Measurements from ENCODE around the gene TUFT1. TPM values are rescaled to one million over a fixed set of nuclear protein-coding genes. Genes with fewer than 3 reads are reported as not detected.

TUFT1 gene
- total RNA-seq, 1 experiment from 2014 or later, result 34.9 TPM

DNA sequence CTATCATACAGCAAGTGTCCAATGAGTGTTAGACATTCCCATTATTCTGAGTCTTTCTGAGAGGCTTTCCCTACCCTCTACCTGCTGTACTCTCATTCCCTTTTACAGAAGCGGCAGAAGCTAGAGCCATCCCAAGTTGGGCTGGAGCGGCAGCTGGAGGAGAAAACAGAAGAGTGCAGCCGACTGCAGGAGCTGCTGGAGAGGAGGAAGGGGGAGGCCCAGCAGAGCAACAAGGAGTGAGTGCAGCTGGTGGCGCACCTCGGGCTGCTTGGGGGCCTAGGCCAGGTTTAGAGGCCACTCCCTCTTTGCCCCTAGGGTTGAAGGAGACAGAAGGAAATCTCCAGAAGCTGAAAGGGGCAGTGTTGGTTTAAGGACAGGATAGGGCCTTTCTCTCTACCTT lies 16.8 kb upstream of the TUFT1 start:
- no peak overlapping the region for H3K27ac Mint-ChIP-seq (ENCODE audit: unreplicated experiment)
- H3K4me1 Mint-ChIP-seq (ENCODE audit: low read depth, unreplicated experiment), result peaks cover 16% of the 10 kb centered on the region
- no peak overlapping the region for H3K4me3 ChIP-seq (ENCODE audit: low read depth, low read length)
- ChIA-PET POLR2A (no interaction called here), CTCF (no interaction called here)
- H3K36me3 ChIP-seq (ENCODE audit: control insufficient read depth, insufficient read depth, low read length), result peaks cover 13% of the 10 kb centered on the region
- H3K4me3 Mint-ChIP-seq (ENCODE audit: unreplicated experiment), result no peak overlapping the region
- intact Hi-C loops (cut with micrococcal nuclease; ENCODE audit: unreplicated experiment), result no loop called here
- no peak for DNase-seq
- TF ChIP-seq CTCF (IDR thresholded peaks at IDR 0.05; ENCODE audit: insufficient read depth in 1 of 2, low read depth in 1 of 2, low read length in 1 of 2, severe bottlenecking in 1 of 2, unreplicated experiment in 1 of 2), result no peak
- H3K36me3 Mint-ChIP-seq (ENCODE audit: insufficient read depth, unreplicated experiment), result peaks cover 100% of the 10 kb centered on the region
- BruUV-seq (replicated peaks), result no TSS peak
- no peaks in the 10 kb centered on the region for H3K27me3 ChIP-seq (replicated peaks; ENCODE audit: control insufficient read depth, insufficient read depth, low read length)
- peaks cover 6% of the 10 kb centered on the region for H3K4me1 ChIP-seq
- H3K27me3 Mint-ChIP-seq (ENCODE audit: insufficient read depth, unreplicated experiment), result no peaks in the 10 kb centered on the region
- no peaks in the 10 kb centered on the region for H3K9me3 Mint-ChIP-seq (ENCODE audit: unreplicated experiment)
- H3K9me3 ChIP-seq, result no peaks in the 10 kb centered on the region

- no TSS peak for BruUV-seq (replicated peaks)
- Mint-ChIP-seq H3K27me3 (ENCODE audit: insufficient read depth, unreplicated experiment) (no peaks in the 10 kb centered on the region), H3K27ac (ENCODE audit: unreplicated experiment) (no peak overlapping the region), H3K4me1 (ENCODE audit: low read depth, unreplicated experiment) (peaks cover 16% of the 10 kb centered on the region), H3K36me3 (ENCODE audit: insufficient read depth, unreplicated experiment) (peaks cover 100% of the 10 kb centered on the region), H3K4me3 (ENCODE audit: unreplicated experiment) (no peak overlapping the region), H3K9me3 (ENCODE audit: unreplicated experiment) (no peaks in the 10 kb centered on the region)
- no peak for DNase-seq
- Histone ChIP-seq H3K4me3 (ENCODE audit: low read depth, low read length) (no peak overlapping the region), H3K4me1 (no peaks in the 10 kb centered on the region; the same call in 1 of the 2 replicates), H3K36me3 (ENCODE audit: control insufficient read depth, insufficient read depth, low read length) (peaks cover 15% of the 10 kb centered on the region), H3K9me3 (no peaks in the 10 kb centered on the region), H3K27me3 (replicated peaks; ENCODE audit: control insufficient read depth, insufficient read depth, low read length) (no peaks in the 10 kb centered on the region)
- CTCF ChIA-PET, result no interaction called here
- POLR2A ChIA-PET, result no interaction called here
- intact Hi-C loops (cut with micrococcal nuclease; ENCODE audit: unreplicated experiment), result no loop called here
- no peak for TF ChIP-seq CTCF (IDR thresholded peaks at IDR 0.05; ENCODE audit: insufficient read depth in 1 of 2, low read depth in 1 of 2, low read length in 1 of 2, severe bottlenecking in 1 of 2, unreplicated experiment in 1 of 2)
Measured at GRCh38 chr1:151524736-151525135, 15.4 kb upstream of the TUFT1 start.

DNA sequence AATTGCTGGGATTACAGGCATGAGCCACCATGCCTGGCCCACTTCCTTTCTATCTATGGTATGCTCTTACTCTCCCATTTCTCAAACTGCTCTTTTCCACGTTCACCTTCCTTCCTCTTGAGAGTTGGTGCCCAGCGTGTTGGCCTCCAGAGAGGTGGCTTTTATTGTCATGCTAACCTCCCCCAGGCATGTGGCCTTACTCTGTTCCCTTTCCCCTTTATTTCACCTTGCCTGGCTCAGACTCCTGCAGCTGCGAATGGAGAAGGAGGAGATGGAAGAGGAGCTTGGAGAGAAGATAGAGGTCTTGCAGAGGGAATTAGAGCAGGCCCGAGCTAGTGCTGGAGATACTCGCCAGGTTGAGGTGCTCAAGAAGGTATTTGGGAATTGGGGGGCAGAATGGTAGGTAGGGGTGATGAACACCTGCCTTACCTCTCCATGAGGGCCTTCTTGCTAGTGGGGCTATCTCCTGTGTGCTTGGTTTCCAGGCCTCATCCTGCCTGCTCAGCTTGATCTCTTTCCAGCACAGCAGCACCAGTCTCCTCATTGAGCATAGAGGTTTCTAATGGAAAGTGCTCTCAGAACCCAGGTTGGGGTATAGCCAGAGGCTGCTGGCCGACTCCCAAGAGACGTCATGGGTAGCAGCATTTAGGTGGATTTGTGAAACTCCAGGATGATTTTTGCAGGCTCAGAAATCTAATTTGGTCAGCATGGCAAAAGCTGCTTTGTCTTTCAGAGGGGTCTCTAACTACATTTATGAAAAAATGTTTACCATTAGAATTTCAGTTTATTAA lies 13.2 kb upstream of the TUFT1 start:
- ChIA-PET POLR2A (no interaction called here), CTCF (no interaction called here)
- peaks cover 100% of the 10 kb centered on the region for H3K36me3 Mint-ChIP-seq (ENCODE audit: insufficient read depth, unreplicated experiment)
- no peak overlapping the region for H3K27ac Mint-ChIP-seq (ENCODE audit: unreplicated experiment)
- no peaks in the 10 kb centered on the region for H3K9me3 Mint-ChIP-seq (ENCODE audit: unreplicated experiment)
- no peak for DNase-seq
- H3K9me3 ChIP-seq, result no peaks in the 10 kb centered on the region
- BruUV-seq (replicated peaks), result no TSS peak
- no peaks in the 10 kb centered on the region for H3K4me1 ChIP-seq
- no peak for TF ChIP-seq CTCF (IDR thresholded peaks at IDR 0.05; ENCODE audit: insufficient read depth in 1 of 2, low read depth in 1 of 2, low read length in 1 of 2, severe bottlenecking in 1 of 2, unreplicated experiment in 1 of 2)
- H3K27me3 ChIP-seq (replicated peaks; ENCODE audit: control insufficient read depth, insufficient read depth, low read length), result no peaks in the 10 kb centered on the region
- no peaks in the 10 kb centered on the region for H3K27me3 Mint-ChIP-seq (ENCODE audit: insufficient read depth, unreplicated experiment)
- H3K4me1 Mint-ChIP-seq (ENCODE audit: low read depth, unreplicated experiment), result peaks cover 11% of the 10 kb centered on the region
- no peak overlapping the region for H3K4me3 ChIP-seq (ENCODE audit: low read depth, low read length)
- H3K4me3 Mint-ChIP-seq (ENCODE audit: unreplicated experiment), result no peak overlapping the region
- intact Hi-C loops (cut with micrococcal nuclease; ENCODE audit: unreplicated experiment), result no loop called here
- H3K36me3 ChIP-seq (ENCODE audit: control insufficient read depth, insufficient read depth, low read length), result peaks cover 11% of the 10 kb centered on the region

All from Caco-2 (cell line).